ENCODE data around the gene TSPO.

- TF ChIP-seq, protein P1, sequence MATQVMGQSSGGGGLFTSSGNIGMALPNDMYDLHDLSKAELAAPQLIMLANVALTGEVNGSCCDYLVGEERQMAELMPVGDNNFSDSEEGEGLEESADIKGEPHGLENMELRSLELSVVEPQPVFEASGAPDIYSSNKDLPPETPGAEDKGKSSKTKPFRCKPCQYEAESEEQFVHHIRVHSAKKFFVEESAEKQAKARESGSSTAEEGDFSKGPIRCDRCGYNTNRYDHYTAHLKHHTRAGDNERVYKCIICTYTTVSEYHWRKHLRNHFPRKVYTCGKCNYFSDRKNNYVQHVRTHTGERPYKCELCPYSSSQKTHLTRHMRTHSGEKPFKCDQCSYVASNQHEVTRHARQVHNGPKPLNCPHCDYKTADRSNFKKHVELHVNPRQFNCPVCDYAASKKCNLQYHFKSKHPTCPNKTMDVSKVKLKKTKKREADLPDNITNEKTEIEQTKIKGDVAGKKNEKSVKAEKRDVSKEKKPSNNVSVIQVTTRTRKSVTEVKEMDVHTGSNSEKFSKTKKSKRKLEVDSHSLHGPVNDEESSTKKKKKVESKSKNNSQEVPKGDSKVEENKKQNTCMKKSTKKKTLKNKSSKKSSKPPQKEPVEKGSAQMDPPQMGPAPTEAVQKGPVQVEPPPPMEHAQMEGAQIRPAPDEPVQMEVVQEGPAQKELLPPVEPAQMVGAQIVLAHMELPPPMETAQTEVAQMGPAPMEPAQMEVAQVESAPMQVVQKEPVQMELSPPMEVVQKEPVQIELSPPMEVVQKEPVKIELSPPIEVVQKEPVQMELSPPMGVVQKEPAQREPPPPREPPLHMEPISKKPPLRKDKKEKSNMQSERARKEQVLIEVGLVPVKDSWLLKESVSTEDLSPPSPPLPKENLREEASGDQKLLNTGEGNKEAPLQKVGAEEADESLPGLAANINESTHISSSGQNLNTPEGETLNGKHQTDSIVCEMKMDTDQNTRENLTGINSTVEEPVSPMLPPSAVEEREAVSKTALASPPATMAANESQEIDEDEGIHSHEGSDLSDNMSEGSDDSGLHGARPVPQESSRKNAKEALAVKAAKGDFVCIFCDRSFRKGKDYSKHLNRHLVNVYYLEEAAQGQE (IDR thresholded peaks at IDR 0.05; ENCODE audit: low read depth, low read length), result no peak
- TF ChIP-seq RFX5 (IDR thresholded peaks at IDR 0.05; ENCODE audit: low read length), result no peak
- TF ChIP-seq, protein P2, sequence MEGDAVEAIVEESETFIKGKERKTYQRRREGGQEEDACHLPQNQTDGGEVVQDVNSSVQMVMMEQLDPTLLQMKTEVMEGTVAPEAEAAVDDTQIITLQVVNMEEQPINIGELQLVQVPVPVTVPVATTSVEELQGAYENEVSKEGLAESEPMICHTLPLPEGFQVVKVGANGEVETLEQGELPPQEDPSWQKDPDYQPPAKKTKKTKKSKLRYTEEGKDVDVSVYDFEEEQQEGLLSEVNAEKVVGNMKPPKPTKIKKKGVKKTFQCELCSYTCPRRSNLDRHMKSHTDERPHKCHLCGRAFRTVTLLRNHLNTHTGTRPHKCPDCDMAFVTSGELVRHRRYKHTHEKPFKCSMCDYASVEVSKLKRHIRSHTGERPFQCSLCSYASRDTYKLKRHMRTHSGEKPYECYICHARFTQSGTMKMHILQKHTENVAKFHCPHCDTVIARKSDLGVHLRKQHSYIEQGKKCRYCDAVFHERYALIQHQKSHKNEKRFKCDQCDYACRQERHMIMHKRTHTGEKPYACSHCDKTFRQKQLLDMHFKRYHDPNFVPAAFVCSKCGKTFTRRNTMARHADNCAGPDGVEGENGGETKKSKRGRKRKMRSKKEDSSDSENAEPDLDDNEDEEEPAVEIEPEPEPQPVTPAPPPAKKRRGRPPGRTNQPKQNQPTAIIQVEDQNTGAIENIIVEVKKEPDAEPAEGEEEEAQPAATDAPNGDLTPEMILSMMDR (IDR thresholded peaks at IDR 0.05), result no peak
- TF ChIP-seq POLR2AphosphoS5 (IDR thresholded peaks at IDR 0.05; ENCODE audit: low read depth, low read length), result no peak
- TF ChIP-seq EZH2phosphoT487 (IDR thresholded peaks at IDR 0.05; ENCODE audit: borderline replicate concordance, low read depth), result no peak
- TF ChIP-seq TAF1 (IDR thresholded peaks at IDR 0.05; ENCODE audit: borderline replicate concordance, low read depth, low read length), result no peak
- TF ChIP-seq, protein P3, sequence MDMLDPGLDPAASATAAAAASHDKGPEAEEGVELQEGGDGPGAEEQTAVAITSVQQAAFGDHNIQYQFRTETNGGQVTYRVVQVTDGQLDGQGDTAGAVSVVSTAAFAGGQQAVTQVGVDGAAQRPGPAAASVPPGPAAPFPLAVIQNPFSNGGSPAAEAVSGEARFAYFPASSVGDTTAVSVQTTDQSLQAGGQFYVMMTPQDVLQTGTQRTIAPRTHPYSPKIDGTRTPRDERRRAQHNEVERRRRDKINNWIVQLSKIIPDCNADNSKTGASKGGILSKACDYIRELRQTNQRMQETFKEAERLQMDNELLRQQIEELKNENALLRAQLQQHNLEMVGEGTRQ (IDR thresholded peaks at IDR 0.05; ENCODE audit: borderline replicate concordance, low read depth, low read length), result no peak
- TF ChIP-seq RCOR1 (IDR thresholded peaks at IDR 0.05; ENCODE audit: low read length), result no peak
- no peak for TF ChIP-seq YY1 (IDR thresholded peaks at IDR 0.05; ENCODE audit: low read depth)
- no peak for TF ChIP-seq EP300 (IDR thresholded peaks at IDR 0.05; ENCODE audit: borderline replicate concordance in 1 of 2, low read depth in 1 of 2, low read length in 1 of 2)
- TF ChIP-seq NFIC (IDR thresholded peaks at IDR 0.05; ENCODE audit: borderline replicate concordance), result no peak
- TF ChIP-seq CHD2 (IDR thresholded peaks at IDR 0.05; ENCODE audit: low read length, partially characterized antibody), result no peak
- TF ChIP-seq NRF1 (IDR thresholded peaks at IDR 0.05; ENCODE audit: low read depth, low read length), result no peak
Measured at GRCh38 chr22:43167001-43167589, 15.7 kb downstream of the TSPO start.

Measured in SK-N-SH (cell line).